Measurements from ENCODE around the gene SCYL1. TPM values are rescaled to one million over a fixed set of nuclear protein-coding genes. Genes with fewer than 3 reads are reported as not detected.

SCYL1 gene
- total RNA-seq, 2 donors from 2014 or later: 62.9 to 67.4 TPM

DNA sequence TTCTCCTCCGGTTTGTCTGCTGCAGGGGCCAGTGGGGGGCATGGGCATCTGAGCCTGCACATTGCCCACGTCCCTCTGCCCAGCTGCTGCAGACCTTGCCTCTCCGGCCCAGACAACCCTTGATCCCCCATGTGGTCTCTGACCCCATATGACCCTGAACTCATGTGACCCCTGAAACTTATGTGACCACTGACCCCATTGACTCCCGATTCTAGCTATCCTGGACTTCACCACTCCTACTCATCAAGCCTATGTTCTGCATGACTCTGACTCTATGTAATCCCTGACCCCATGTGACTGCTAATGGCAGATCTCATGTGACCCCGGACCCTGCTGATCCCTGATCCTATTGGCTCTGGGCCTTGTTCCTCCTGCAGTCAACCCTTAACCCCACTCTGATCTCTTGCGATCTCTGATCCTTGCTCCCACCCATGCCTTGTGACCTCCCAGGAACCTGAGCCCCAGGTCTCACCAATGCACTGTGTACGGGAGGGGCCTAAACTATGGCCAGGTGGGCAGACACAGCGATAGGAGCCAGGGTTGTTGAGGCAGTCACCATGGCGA is 27.6 kb downstream of the SCYL1 start:
- Mint-ChIP-seq H3K4me1 (peaks cover 24% of the 10 kb centered on the region), H3K27me3 (ENCODE audit: insufficient read depth) (peaks cover 80% of the 10 kb centered on the region), H3K4me3 (no peak overlapping the region), H3K27ac (no peak overlapping the region), H3K36me3 (ENCODE audit: low read depth) (no peaks in the 10 kb centered on the region), H3K9me3 (no peaks in the 10 kb centered on the region)
- H3K4me3 ChIP-seq (ENCODE audit: low read length): no peak overlapping the region
- DNase-seq: peak; percentile 65
- TF ChIP-seq, protein P1, sequence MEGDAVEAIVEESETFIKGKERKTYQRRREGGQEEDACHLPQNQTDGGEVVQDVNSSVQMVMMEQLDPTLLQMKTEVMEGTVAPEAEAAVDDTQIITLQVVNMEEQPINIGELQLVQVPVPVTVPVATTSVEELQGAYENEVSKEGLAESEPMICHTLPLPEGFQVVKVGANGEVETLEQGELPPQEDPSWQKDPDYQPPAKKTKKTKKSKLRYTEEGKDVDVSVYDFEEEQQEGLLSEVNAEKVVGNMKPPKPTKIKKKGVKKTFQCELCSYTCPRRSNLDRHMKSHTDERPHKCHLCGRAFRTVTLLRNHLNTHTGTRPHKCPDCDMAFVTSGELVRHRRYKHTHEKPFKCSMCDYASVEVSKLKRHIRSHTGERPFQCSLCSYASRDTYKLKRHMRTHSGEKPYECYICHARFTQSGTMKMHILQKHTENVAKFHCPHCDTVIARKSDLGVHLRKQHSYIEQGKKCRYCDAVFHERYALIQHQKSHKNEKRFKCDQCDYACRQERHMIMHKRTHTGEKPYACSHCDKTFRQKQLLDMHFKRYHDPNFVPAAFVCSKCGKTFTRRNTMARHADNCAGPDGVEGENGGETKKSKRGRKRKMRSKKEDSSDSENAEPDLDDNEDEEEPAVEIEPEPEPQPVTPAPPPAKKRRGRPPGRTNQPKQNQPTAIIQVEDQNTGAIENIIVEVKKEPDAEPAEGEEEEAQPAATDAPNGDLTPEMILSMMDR (conservative IDR thresholded peaks at IDR 0.05): no peak
- H3K4me1 ChIP-seq (ENCODE audit: control insufficient read depth, insufficient read depth, low read length): peaks cover 3% of the 10 kb centered on the region
- 85 to 86% methylated on average over 5 to 9 of the region's 9 CpGs for WGBS, 2 experiments (ENCODE audit: insufficient coverage in 1 of 2, insufficient read length in 1 of 2)
- H3K9ac ChIP-seq (ENCODE audit: extremely low read depth, low read length, poor library complexity, severe bottlenecking): no peak overlapping the region
- H3K9me3 ChIP-seq (ENCODE audit: control insufficient read depth, low read length): no peaks in the 10 kb centered on the region
- H3K36me3 ChIP-seq (ENCODE audit: control insufficient read depth, insufficient read depth, low read length): no peaks in the 10 kb centered on the region
- peaks cover 33% of the 10 kb centered on the region for H3K27me3 ChIP-seq (ENCODE audit: control insufficient read depth, insufficient read depth, low read length, poor library complexity, severe bottlenecking)
- no peak overlapping the region for H3K27ac ChIP-seq (ENCODE audit: low read depth, low read length)

DNA sequence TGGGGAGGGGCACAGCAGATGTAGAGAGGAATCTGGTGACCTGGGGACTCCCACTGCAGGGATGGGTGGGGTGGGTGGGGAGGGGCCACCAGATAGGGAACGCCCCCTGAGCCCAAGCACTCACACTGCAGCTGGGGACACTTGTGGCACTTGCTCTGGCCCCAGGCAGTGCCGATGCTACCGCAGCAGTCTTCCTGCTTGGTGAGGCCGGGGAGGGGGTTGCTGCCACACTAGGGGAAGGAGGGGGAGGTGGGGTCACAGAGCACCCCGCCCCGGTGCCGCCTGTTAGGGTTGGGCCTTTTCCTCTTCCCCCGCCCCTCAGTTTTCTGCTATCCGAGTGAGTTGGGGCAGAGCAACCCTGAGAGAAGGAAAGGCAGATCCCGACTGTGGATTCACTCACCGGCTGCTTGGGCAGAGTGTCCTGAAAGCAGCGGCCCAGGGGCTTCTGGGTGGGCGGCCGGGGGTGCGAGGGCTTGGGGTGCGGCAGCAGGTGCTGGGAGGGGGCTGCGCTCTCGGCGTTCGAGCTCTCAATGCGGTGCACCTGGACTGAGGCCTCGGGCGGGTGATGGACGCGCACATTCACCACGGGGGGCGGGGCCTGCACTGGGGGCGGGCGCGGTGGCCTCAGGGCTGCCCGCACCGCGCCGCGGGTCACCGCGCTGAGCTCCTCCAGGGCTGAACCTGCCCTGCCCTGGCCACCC is 28.6 kb downstream of the SCYL1 start:
- Mint-ChIP-seq H3K27ac (no peak overlapping the region), H3K4me1 (peaks cover 24% of the 10 kb centered on the region), H3K27me3 (ENCODE audit: insufficient read depth) (peaks cover 71% of the 10 kb centered on the region), H3K36me3 (ENCODE audit: low read depth) (no peaks in the 10 kb centered on the region), H3K4me3 (peak overlapping the region; percentile 43), H3K9me3 (no peaks in the 10 kb centered on the region)
- Histone ChIP-seq H3K27ac (ENCODE audit: low read depth, low read length) (no peak overlapping the region), H3K27me3 (ENCODE audit: control insufficient read depth, insufficient read depth, low read length, poor library complexity, severe bottlenecking) (peaks cover 23% of the 10 kb centered on the region), H3K4me1 (ENCODE audit: control insufficient read depth, insufficient read depth, low read length) (peaks cover 3% of the 10 kb centered on the region), H3K9ac (ENCODE audit: extremely low read depth, low read length, poor library complexity, severe bottlenecking) (no peak overlapping the region), H3K9me3 (ENCODE audit: control insufficient read depth, low read length) (no peaks in the 10 kb centered on the region), H3K36me3 (ENCODE audit: control insufficient read depth, insufficient read depth, low read length) (no peaks in the 10 kb centered on the region), H3K4me3 (ENCODE audit: low read length) (no peak overlapping the region)
- WGBS, 2 experiments (ENCODE audit: insufficient coverage in 1 of 2, insufficient read length in 1 of 2): 34 to 38% methylated on average over 24 to 37 of the region's 37 CpGs
- TF ChIP-seq, protein P1 (conservative IDR thresholded peaks at IDR 0.05): no peak
- DNase-seq: peak; percentile 89

DNA sequence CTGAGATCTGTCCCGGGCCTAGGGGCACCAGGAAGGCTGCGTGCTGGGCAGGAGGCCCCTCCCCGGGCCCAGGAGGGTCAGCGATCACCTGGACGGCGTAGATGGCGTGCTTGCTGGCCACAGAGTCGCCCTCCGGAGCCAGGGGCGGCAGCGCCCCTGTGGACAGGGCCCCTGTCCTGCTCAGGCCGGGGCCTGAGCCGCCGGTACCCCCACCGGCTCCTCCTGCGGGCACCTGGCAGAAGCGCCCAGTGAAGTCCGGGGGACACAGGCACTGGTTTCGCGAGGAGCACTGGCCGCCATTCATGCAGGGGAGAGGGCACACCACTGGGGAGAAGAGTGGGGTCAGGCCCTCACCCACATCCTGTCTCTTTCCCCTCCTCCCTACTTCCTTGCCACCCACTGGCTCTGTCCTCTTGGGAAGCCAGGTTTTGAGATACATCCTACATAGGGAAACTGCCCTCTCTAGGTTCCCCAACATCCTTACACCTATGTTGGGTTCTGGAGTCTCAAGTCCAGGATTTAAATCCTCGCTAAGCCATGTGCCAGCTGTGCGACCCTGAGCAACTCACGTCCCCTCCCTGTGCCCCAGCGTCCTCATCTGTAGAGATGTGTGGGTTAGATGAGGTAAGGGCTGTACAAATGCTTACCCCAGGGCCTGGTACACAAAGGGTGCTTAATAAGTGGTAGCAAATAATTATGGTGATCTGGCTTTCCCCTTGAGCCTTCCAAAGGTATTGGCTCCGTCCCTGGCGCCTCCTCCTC is 29.4 kb downstream of the SCYL1 start:
- Mint-ChIP-seq H3K36me3 (ENCODE audit: low read depth) (no peaks in the 10 kb centered on the region), H3K27ac (no peak overlapping the region), H3K27me3 (ENCODE audit: insufficient read depth) (peaks cover 65% of the 10 kb centered on the region), H3K4me1 (peaks cover 24% of the 10 kb centered on the region), H3K9me3 (no peaks in the 10 kb centered on the region), H3K4me3 (peak overlapping the region; percentile 43)
- WGBS, 2 experiments (ENCODE audit: insufficient coverage in 1 of 2, insufficient read length in 1 of 2): 89% methylated on average over 8 to 27 of the region's 27 CpGs
- no peak for DNase-seq
- no peak overlapping the region for H3K27ac ChIP-seq (ENCODE audit: low read depth, low read length)
- H3K27me3 ChIP-seq (ENCODE audit: control insufficient read depth, insufficient read depth, low read length, poor library complexity, severe bottlenecking): peaks cover 15% of the 10 kb centered on the region
- no peak overlapping the region for H3K9ac ChIP-seq (ENCODE audit: extremely low read depth, low read length, poor library complexity, severe bottlenecking)
- H3K9me3 ChIP-seq (ENCODE audit: control insufficient read depth, low read length): no peaks in the 10 kb centered on the region
- peaks cover 11% of the 10 kb centered on the region for H3K4me1 ChIP-seq (ENCODE audit: control insufficient read depth, insufficient read depth, low read length)
- no peak overlapping the region for H3K4me3 ChIP-seq (ENCODE audit: low read length)
- TF ChIP-seq, protein P1 (conservative IDR thresholded peaks at IDR 0.05): no peak
- H3K36me3 ChIP-seq (ENCODE audit: control insufficient read depth, insufficient read depth, low read length): no peaks in the 10 kb centered on the region
